Dedifferentiated amniotic fluid mesenchymal stem cell (primary cell): ENCODE results near the gene EN2.

Source experiments
- DNase-seq: peaks from one replicate; pipeline ENCODE4 v3.0.0-alpha.2; 2016; ENCODE audit errors: extremely low spot score

Gene EN2

GRCh38 chr7:155458111-155458877 is at the start of gene EN2:
Gene EN2, plus strand, starts transcription at chr7:155458129. Its CDS starts 249 bp downstream, at chr7:155458378.
- no peak for DNase-seq

- no peak for DNase-seq
Observed at GRCh38 chr7:155408651-155409586, 49.0 kb upstream of the EN2 start.

GRCh38 chr7:155409980-155410379 is 47.9 kb upstream of the EN2 start:
- no peak for DNase-seq

- DNase-seq: no peak
Observed at GRCh38 chr7:155410431-155410830, 47.5 kb upstream of the EN2 start.

GRCh38 chr7:155411718-155412415 is 46.1 kb upstream of the EN2 start:
- DNase-seq: no peak

- no peak for DNase-seq
Observed at GRCh38 chr7:155412416-155413253, 45.3 kb upstream of the EN2 start.

GRCh38 chr7:155414547-155415492 is 43.1 kb upstream of the EN2 start:
- DNase-seq: no peak

- DNase-seq: no peak
Observed at GRCh38 chr7:155416646-155417380, 41.1 kb upstream of the EN2 start.

- no peak for DNase-seq
Observed at GRCh38 chr7:155418304-155418703, 39.6 kb upstream of the EN2 start.

- no peak for DNase-seq
Observed at GRCh38 chr7:155418941-155419755, 38.8 kb upstream of the EN2 start.

GRCh38 chr7:155420116-155420515 is 37.8 kb upstream of the EN2 start:
- no peak for DNase-seq

- no peak for DNase-seq
Observed at GRCh38 chr7:155422151-155422550, 35.8 kb upstream of the EN2 start.

GRCh38 chr7:155422599-155423336 is 35.2 kb upstream of the EN2 start:
- DNase-seq: no peak

- DNase-seq: no peak
Observed at GRCh38 chr7:155423337-155424285, 34.3 kb upstream of the EN2 start.

GRCh38 chr7:155424301-155425010 is 33.5 kb upstream of the EN2 start:
- no peak for DNase-seq

GRCh38 chr7:155425011-155425340 is 33.0 kb upstream of the EN2 start:
- no peak for DNase-seq
